K562 (cell line): ENCODE data around the gene SPON1. TPM values are rescaled to one million over a fixed set of nuclear protein-coding genes. Genes with fewer than 3 reads are reported as not detected.

Source experiments
- ATAC-seq: fragments of 200-7000 bp; cut with Tn5 transposase; 3 replicates; pipeline ENCODE4 v1.9.1; 2020; ENCODE audit warnings: moderate library complexity
- BruUV-seq: library from RNA; stranded (reverse); fragments of 400-500 nt; replicated peaks from 2 replicates; lab custom pipeline; 2021; lab: Mats Ljungman, UMichigan
- CTCF ChIA-PET: fragments of 300-600 bp; formaldehyde crosslinking; extraction: SDS; loops from one replicate; lab custom pipeline; 2021; ENCODE audit warnings: low intra/inter-chr PET ratio; lab: Yijun Ruan, JAX
- POLR2A ChIA-PET: fragments of 300-600, 350-650 bp; sonication (Branson Sonifier 250); formaldehyde crosslinking; extraction: SDS; loops from one replicate; lab custom pipeline; 2021; ENCODE audit warnings: antibody characterized with exemption, inconsistent platforms; lab: Yijun Ruan, JAX
- DNase-seq, 4 experiments: peaks; one replicate each; pipeline versions ENCODE4 v3.0.0 to v3.0.0-alpha.2; 2011 to 2018; ENCODE audit warnings: low spot score in 3 of 4, mixed read lengths in 3 of 4; ENCODE audit errors: extremely low read depth in 1 of 4
- FAIRE-seq: peaks from 2 replicates; lab custom pipeline; 2011; peaks lifted over from hg19 to GRCh38; lab: Jason Lieb, UNC
- H2AFZ ChIP-seq: 2 replicates; pipeline ENCODE4 v1.6.0; 2011; ENCODE audit warnings: low read depth, low read length, control low read depth, inconsistent platforms
- H3K27ac ChIP-seq: fragments of 200-600 bp; 3 replicates; pipeline ENCODE4 v1.8.0; 2011; ENCODE audit warnings: low read depth, mild to moderate bottlenecking, control low read depth, inconsistent platforms, low read length, moderate library complexity, mixed read lengths; ENCODE audit errors: extremely low read depth
- H3K27me3 ChIP-seq, 2 experiments: fragments of 300-600 bp in 1 of 2; 2 replicates in 1 of 2; 3 replicates in 1 of 2; pipeline versions ENCODE4 v1.6.0 to v1.8.0; 2011; ENCODE audit warnings: inconsistent platforms in 2 of 2, low read length in 2 of 2, mild to moderate bottlenecking in 1 of 2, mixed read lengths in 1 of 2, moderate library complexity in 1 of 2; ENCODE audit not compliant: control insufficient read depth in 2 of 2, insufficient read depth in 2 of 2
- H3K36me3 ChIP-seq: fragments of 300-600 bp; 3 replicates; pipeline ENCODE4 v1.8.0; 2011; ENCODE audit warnings: mild to moderate bottlenecking, low read length, inconsistent platforms; ENCODE audit not compliant: control insufficient read depth, insufficient read depth
- H3K4me1 ChIP-seq, 2 experiments: fragments of 200-600 bp in 1 of 2; replicated peaks in 1 of 2; 2 replicates in 1 of 2; 3 replicates in 1 of 2; pipeline versions ENCODE4 v1.5.1 to v1.8.0; 2011; ENCODE audit warnings: inconsistent platforms in 2 of 2, low read length in 2 of 2, mild to moderate bottlenecking in 1 of 2, mixed read lengths in 1 of 2, moderate library complexity in 1 of 2; ENCODE audit not compliant: control insufficient read depth in 2 of 2, insufficient read depth in 2 of 2
- H3K4me2 ChIP-seq: 2 replicates; pipeline ENCODE4 v1.6.1; 2011; ENCODE audit warnings: low read length, control low read depth, inconsistent platforms, mixed read lengths; ENCODE audit not compliant: insufficient read depth
- H3K4me3 ChIP-seq: fragments of 200-600 bp; sonication (generic), shearing (Covaris generic); 2 replicates; pipeline ENCODE4 v1.5.1; 2016; ENCODE audit warnings: control low read depth, inconsistent platforms
- H3K79me2 ChIP-seq: fragments of 200-600 bp; 3 replicates; pipeline ENCODE4 v1.8.0; 2011; ENCODE audit warnings: low read length, inconsistent platforms; ENCODE audit not compliant: control insufficient read depth, insufficient read depth
- H3K9ac ChIP-seq, 2 experiments: 2 replicates each; pipeline versions ENCODE4 v1.6.0 to v1.6.1; 2011; ENCODE audit warnings: low read depth in 2 of 2, low read length in 2 of 2, control low read depth in 1 of 2, inconsistent platforms in 1 of 2, mild to moderate bottlenecking in 1 of 2, mixed read lengths in 1 of 2; ENCODE audit not compliant: insufficient read depth in 1 of 2
- H3K9me1 ChIP-seq: one replicate; pipeline ENCODE4 v1.6.0; 2011; ENCODE audit warnings: inconsistent platforms, mild to moderate bottlenecking, low read length, moderate library complexity; ENCODE audit not compliant: control insufficient read depth, insufficient read depth
- H3K9me3 ChIP-seq: replicated peaks from 2 replicates; pipeline ENCODE4 v1.5.1; 2011; ENCODE audit warnings: low read depth, low read length, inconsistent platforms; ENCODE audit not compliant: control insufficient read depth, insufficient read depth
- H4K20me1 ChIP-seq: replicated peaks from 2 replicates; pipeline ENCODE4 v1.6.1; 2011; ENCODE audit warnings: low read length, inconsistent platforms, mixed read lengths; ENCODE audit not compliant: control insufficient read depth, insufficient read depth
- CHAMP1 ChIP-seq: fragments of 450-650 bp; IDR thresholded peaks from 2 replicates; pipeline ENCODE4 v1.6.1; 2016; ENCODE audit warnings: mild to moderate bottlenecking
- DMBX1 ChIP-seq: fragments of 250-450 bp; sonication (Bioruptor Pico); IDR thresholded peaks from 2 replicates; pipeline ENCODE4 v1.8.0; 2022; ENCODE audit warnings: inconsistent platforms, mild to moderate bottlenecking, moderate library complexity, borderline replicate concordance
- FOXK1 ChIP-seq: sonication (generic); formaldehyde crosslinking; IDR thresholded peaks from 2 replicates; pipeline ENCODE4 v1.8.0; 2022; ENCODE audit warnings: missing genetic modification reagents, mild to moderate bottlenecking, borderline replicate concordance
- HOXB6 ChIP-seq: fragments of 250-450 bp; sonication (Bioruptor Pico); IDR thresholded peaks from 2 replicates; pipeline ENCODE4 v1.5.1; 2022; ENCODE audit warnings: mild to moderate bottlenecking, borderline replicate concordance
- LEF1 ChIP-seq: fragments of 450-650 bp; IDR thresholded peaks from 2 replicates; pipeline ENCODE4 v1.6.1; 2016; ENCODE audit warnings: mild to moderate bottlenecking
- ZNF175 ChIP-seq: fragments of 200-800 bp; sonication (Bioruptor generic); IDR thresholded peaks from 2 replicates; pipeline ENCODE4 v1.6.1; 2016; ENCODE audit warnings: low read depth, mild to moderate bottlenecking, missing genetic modification characterization, missing compliant biosample characterization
- ZNF592 ChIP-seq: fragments of 450-650 bp; IDR thresholded peaks from 2 replicates; pipeline ENCODE4 v1.6.1; 2017; ENCODE audit warnings: antibody characterized with exemption, mild to moderate bottlenecking
- ZNF644 ChIP-seq: fragments of 200-800 bp; sonication (Bioruptor generic); IDR thresholded peaks from 2 replicates; pipeline ENCODE4 v1.6.1; 2016; ENCODE audit warnings: low read depth, missing genetic modification characterization, missing compliant biosample characterization
- in situ Hi-C: fragments of 300-500 bp; cut with MboI; formaldehyde crosslinking; loops from 4 replicates; pipeline ENCODE4 v1.15.0; 2018; ENCODE audit warnings: inconsistent platforms, mixed read lengths
- intact Hi-C: fragments of 100-400 bp; cut with micrococcal nuclease; formaldehyde crosslinking; loops from 2 replicates; pipeline ENCODE4 v1.14.2; 2022
- polyA plus RNA-seq, 8 experiments: library from polyadenylated mRNA; depleted of rRNA in 4 of 8; stranded (reverse) in 5 of 8; unstranded in 3 of 8; fragments of >200 nt; fragmentation: Nextera tagmentation in 2 of 8; fragmentation: Illumina TruSeq in 1 of 8; extraction: Ambion mirVana in 2 of 8; extraction: Trizol in 1 of 8; gene quantifications; 2 replicates each; pipeline versions ENCODE4 v1.2.1 to v1.2.3, GENCODE V29; 2011 to 2014; ENCODE audit warnings: inconsistent platforms in 1 of 8, missing spikeins in 1 of 8
- total RNA-seq, 7 experiments: library from RNA; depleted of rRNA in 6 of 7; stranded (reverse); fragments of >200 nt in 6 of 7; fragmentation: Illumina TruSeq in 2 of 7; extraction: Trizol in 2 of 7; gene quantifications; 2 replicates each; pipeline versions ENCODE4 v1.2.1 to v1.2.3, GENCODE V29; 2011 to 2021; ENCODE audit warnings: low replicate concordance in 1 of 7
- TF ChIP-seq, protein P1 (sequence below): sonication (generic); IDR thresholded peaks from 2 replicates; pipeline ENCODE4 v1.6.1; 2016
- TF ChIP-seq, protein P2 (sequence below): fragments of 150-350 bp; conservative IDR thresholded peaks from 2 replicates; pipeline ENCODE4 v1.6.1; 2014; ENCODE audit warnings: low read length

SPON1 gene
- total and polyA plus RNA-seq, 9 of the 15 experiments (the other 6 are each of a cell fraction or from before 2014, with no cell fraction given): 0.04 to 0.06 TPM; not detected in 7

DNA sequence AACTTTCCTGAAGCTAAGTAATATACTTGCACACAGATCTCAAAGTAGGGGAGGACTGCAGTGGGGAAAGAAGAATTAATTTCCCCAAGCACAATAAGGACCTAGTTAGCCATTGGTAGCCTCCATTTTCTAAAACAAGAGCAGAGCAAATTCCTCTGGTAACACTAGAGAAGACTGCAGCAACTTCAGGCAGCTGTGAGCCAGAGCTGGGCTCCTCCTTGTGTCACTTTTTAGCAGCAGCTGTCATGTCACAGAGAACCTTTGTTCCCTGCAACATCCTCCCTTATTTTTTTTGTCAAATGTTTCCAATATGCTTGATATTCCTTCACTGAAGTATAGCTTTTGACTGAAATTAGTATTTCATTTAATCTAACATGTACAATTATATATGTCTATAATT lies 342.1 kb downstream of the SPON1 start:
- TF ChIP-seq LEF1: no peak
- no peak for TF ChIP-seq ZNF592
- TF ChIP-seq ZNF644 (tag): no peak
- TF ChIP-seq CHAMP1: no peak
- no peak for TF ChIP-seq HOXB6 (CRISPR knock-in tag)
- TF ChIP-seq DMBX1 (CRISPR knock-in tag): no peak
- TF ChIP-seq, protein P1, sequence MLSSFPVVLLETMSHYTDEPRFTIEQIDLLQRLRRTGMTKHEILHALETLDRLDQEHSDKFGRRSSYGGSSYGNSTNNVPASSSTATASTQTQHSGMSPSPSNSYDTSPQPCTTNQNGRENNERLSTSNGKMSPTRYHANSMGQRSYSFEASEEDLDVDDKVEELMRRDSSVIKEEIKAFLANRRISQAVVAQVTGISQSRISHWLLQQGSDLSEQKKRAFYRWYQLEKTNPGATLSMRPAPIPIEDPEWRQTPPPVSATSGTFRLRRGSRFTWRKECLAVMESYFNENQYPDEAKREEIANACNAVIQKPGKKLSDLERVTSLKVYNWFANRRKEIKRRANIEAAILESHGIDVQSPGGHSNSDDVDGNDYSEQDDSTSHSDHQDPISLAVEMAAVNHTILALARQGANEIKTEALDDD: no peak
- TF ChIP-seq ZNF175: no peak
- TF ChIP-seq, protein P2, sequence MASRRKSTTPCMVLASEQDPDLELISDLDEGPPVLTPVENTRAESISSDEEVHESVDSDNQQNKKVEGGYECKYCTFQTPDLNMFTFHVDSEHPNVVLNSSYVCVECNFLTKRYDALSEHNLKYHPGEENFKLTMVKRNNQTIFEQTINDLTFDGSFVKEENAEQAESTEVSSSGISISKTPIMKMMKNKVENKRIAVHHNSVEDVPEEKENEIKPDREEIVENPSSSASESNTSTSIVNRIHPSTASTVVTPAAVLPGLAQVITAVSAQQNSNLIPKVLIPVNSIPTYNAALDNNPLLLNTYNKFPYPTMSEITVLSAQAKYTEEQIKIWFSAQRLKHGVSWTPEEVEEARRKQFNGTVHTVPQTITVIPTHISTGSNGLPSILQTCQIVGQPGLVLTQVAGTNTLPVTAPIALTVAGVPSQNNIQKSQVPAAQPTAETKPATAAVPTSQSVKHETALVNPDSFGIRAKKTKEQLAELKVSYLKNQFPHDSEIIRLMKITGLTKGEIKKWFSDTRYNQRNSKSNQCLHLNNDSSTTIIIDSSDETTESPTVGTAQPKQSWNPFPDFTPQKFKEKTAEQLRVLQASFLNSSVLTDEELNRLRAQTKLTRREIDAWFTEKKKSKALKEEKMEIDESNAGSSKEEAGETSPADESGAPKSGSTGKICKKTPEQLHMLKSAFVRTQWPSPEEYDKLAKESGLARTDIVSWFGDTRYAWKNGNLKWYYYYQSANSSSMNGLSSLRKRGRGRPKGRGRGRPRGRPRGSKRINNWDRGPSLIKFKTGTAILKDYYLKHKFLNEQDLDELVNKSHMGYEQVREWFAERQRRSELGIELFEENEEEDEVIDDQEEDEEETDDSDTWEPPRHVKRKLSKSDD: no peak
- TF ChIP-seq FOXK1 (CRISPR knock-in tag): no peak
- H4K20me1 ChIP-seq: peaks cover 10% of the 10 kb centered on the region; the same call in 1 of the 2 replicates
- H3K9me3 ChIP-seq: no peaks in the 10 kb centered on the region
- DNase-seq (no peak), FAIRE-seq (no peak), ATAC-seq (no peak)
- H3K27ac ChIP-seq: no peak overlapping the region
- H2AFZ ChIP-seq: no peak overlapping the region
- H3K4me1 ChIP-seq: no peaks in the 10 kb centered on the region; a peak in 2 of 5 replicates
- ChIA-PET CTCF (interaction anchor here (0.7 kb wide), 1 partner anchor 912 kb away, joined by 3 read pairs; no protein-coding TSS in a partner anchor), POLR2A (interaction anchor here (0.6 to 1.1 kb wide), 3 partner anchors 8 to 1130 kb away, joined by 3 to 4 read pairs (median 3); no protein-coding TSS in a partner anchor)
- in situ Hi-C loops: loop anchor here (10.0 kb wide), 2 partner anchors 110 to 150 kb away; no protein-coding TSS in a partner anchor
- H3K36me3 ChIP-seq: no peaks in the 10 kb centered on the region
- no peak overlapping the region for H3K4me2 ChIP-seq
- no peaks in the 10 kb centered on the region for H3K27me3 ChIP-seq
- intact Hi-C loops: no loop called here
- no peak overlapping the region for H3K4me3 ChIP-seq
- peaks cover 33% of the 10 kb centered on the region; the same call in 2 of the 3 replicates for H3K79me2 ChIP-seq
- H3K9ac ChIP-seq: no peak overlapping the region
- no peaks in the 10 kb centered on the region for H3K9me1 ChIP-seq
- no TSS peak for BruUV-seq
